ENCODE results near the gene NCOR2.

The NCOR2 gene

DNA sequence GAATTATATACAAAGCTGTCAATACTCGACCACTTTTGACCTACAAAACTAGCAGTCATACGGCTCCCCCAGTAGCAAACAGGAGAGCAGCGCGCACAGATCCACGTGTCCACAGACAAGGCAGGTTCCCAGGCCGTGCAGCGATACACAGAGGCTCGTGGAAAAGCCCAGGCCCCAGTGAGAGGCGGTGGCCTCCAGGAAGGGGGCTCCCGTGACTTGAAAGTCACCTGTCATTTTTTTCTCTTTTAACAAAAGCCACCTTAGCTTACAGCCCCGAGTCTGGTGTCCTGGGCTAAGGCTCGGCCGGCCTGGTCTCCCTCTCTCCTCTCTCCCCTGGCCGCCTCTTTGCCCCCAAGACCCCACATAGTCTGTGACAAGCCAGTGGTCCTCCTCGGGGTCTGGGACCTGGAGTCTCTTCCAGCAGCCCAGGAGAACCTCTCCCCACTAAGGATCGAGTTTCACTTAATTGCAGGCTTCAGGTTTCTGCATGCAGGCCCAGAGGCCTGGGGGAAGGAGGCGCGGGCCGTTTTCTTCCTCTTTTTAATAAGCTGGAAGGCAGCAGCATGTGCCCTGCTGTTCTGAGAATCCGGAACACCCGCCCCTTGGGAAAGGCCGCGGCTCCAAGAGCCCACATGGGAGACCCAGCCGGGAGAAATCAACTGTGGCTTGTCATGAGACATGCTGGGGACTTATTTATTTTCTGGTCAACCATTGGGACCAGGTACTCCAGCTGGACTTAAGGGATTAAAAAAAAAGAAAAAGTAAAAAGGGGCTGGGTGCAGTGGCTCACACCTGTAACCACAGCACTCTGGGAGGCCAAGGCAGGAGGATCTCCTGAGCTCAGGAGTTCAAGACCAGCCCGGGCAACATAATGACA, 15.9 kb downstream of the NCOR2 start:
- Mint-ChIP-seq H3K27ac (peak overlapping the region; percentile 65), H3K4me1 (ENCODE audit: low read depth) (peaks cover 92% of the 10 kb centered on the region), H3K36me3 (ENCODE audit: low read depth) (peaks cover 5% of the 10 kb centered on the region)

DNA sequence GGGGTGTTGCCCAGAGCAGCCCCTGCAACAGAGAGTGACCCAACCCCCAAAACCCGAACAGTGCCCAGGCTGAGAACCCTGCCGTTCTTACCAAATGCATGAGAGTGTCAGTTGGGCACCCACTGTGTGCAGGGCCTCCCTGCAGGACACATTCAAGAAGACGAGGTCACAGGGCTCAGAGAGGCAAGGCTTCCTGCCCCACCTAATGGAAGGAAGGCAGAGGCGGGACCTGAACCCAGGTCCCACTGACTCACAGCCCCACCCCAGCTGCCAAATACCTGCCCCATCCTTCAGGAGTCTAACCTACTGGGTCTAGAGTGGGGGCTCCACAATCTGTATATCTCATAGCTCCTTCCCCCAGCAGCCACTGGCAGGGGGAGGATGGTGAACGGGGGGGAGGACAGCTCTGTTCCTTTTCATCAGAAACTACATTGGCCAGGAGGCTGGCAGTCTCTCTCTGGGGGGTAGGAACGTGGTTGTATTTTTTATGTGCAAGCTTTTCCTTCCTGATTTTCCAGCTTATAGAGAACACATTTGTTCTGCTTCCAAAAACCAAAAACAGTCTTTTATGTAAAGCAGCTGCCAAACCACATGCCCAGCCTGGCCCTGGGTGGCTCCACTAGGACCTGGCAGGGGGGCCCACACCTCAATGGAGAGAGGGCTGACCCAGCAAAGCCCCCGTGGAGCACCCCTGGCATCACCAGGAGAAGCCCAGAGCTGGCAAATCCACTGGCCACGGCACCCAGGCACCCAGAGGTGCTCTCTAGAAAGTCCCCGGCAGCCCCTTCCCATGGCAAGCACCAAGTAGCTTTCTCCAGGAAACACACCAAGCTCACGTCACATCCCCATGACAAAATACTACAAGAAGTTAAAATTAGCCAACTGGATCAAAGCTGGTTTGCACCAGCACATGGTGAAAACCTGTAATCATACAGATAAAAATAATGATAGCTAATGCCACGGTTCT, 17.0 kb downstream of the NCOR2 start:
- no peaks in the 10 kb centered on the region for H3K27me3 Mint-ChIP-seq
- peak overlapping the region; percentile 65 for H3K27ac Mint-ChIP-seq
- H3K36me3 Mint-ChIP-seq (ENCODE audit: low read depth) = peaks cover 5% of the 10 kb centered on the region
- no peaks in the 10 kb centered on the region for H3K9me3 Mint-ChIP-seq
- no peak overlapping the region for H3K4me3 Mint-ChIP-seq
- H3K4me1 Mint-ChIP-seq (ENCODE audit: low read depth) = peaks cover 92% of the 10 kb centered on the region

More for the DNA sequence above, 15.9 kb downstream of the NCOR2 start:
- Mint-ChIP-seq H3K27me3 (no peaks in the 10 kb centered on the region), H3K9me3 (no peaks in the 10 kb centered on the region), H3K4me3 (no peak overlapping the region)

DNA sequence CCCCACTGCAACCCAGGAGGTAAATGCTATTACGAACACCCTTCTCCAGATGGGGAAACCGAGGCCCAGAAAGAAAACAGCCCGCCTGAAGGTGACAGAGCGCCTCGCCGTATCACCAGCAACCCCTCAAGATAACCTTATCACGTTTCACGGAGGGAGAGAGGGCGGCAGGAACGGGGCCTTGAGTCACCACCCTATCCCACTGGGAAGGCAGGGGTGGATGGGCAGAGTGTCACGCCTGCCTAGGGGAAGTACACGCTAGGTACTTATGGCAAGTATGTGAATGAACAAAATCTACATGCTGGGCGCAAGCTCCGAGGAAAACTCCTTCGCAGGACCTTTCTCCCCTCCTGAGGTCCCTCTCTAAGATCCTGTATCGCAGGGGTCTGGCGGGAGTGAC, 17.8 kb downstream of the NCOR2 start:
- no peak overlapping the region for H3K4me3 Mint-ChIP-seq

DNA sequence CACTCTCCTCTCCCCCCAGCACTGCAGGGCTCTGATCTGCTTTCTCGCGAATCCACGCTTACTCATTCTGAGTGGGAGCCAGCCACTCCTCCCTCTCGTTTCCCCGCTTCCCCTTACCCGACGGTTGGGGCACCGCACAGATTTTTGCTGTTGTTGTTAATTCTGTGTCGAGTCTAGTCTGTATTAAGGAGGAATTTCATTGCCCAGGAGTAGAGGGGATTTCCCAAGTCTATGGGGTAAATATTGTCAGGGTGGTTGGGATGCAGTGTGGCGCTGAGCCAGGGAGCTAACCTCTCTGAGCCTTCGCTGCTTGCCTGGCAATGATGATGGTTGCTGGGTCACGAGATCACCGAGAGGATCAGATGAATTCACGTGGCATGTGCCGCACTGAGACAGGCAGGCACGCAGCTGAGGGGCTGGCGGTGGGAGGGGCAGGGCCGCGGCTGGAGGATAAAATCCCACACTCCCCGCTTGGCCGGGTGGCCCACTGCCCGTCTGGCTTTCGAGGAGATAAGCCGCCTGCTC, 18.5 kb downstream of the NCOR2 start:
- peaks cover 5% of the 10 kb centered on the region for H3K36me3 Mint-ChIP-seq (ENCODE audit: low read depth)
- H3K27ac Mint-ChIP-seq = peak overlapping the region; percentile 45
- no peaks in the 10 kb centered on the region for H3K9me3 Mint-ChIP-seq
- H3K4me3 Mint-ChIP-seq = peak overlapping the region; percentile 28
- H3K27me3 Mint-ChIP-seq = no peaks in the 10 kb centered on the region
- peaks cover 92% of the 10 kb centered on the region for H3K4me1 Mint-ChIP-seq (ENCODE audit: low read depth)

More for the DNA sequence above, 17.8 kb downstream of the NCOR2 start:
- Mint-ChIP-seq H3K36me3 (ENCODE audit: low read depth) (peaks cover 5% of the 10 kb centered on the region), H3K27ac (no peak overlapping the region), H3K27me3 (no peaks in the 10 kb centered on the region), H3K4me1 (ENCODE audit: low read depth) (peaks cover 92% of the 10 kb centered on the region), H3K9me3 (no peaks in the 10 kb centered on the region)

DNA sequence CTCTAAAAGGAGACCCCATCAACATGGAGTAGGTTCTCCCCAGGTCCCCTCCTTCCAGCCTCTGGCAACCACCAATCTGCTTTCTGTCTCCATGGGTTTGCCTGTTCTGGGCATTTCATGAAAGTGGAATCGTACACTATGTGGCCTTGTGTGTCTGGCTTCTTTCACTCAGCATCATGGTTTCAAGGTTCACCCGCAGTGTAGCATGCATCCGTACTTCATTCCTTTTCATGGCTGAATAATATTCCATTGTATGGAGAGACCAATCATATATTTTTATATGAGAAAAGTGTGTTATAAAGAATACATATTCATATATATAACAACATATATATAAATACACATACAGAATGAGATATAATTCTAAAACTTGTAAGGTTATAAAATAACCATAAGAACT, 19.8 kb downstream of the NCOR2 start:
- Mint-ChIP-seq H3K27ac (no peak overlapping the region), H3K27me3 (no peaks in the 10 kb centered on the region), H3K4me3 (no peak overlapping the region), H3K36me3 (ENCODE audit: low read depth) (peaks cover 5% of the 10 kb centered on the region), H3K4me1 (ENCODE audit: low read depth) (peaks cover 85% of the 10 kb centered on the region), H3K9me3 (no peaks in the 10 kb centered on the region)

DNA sequence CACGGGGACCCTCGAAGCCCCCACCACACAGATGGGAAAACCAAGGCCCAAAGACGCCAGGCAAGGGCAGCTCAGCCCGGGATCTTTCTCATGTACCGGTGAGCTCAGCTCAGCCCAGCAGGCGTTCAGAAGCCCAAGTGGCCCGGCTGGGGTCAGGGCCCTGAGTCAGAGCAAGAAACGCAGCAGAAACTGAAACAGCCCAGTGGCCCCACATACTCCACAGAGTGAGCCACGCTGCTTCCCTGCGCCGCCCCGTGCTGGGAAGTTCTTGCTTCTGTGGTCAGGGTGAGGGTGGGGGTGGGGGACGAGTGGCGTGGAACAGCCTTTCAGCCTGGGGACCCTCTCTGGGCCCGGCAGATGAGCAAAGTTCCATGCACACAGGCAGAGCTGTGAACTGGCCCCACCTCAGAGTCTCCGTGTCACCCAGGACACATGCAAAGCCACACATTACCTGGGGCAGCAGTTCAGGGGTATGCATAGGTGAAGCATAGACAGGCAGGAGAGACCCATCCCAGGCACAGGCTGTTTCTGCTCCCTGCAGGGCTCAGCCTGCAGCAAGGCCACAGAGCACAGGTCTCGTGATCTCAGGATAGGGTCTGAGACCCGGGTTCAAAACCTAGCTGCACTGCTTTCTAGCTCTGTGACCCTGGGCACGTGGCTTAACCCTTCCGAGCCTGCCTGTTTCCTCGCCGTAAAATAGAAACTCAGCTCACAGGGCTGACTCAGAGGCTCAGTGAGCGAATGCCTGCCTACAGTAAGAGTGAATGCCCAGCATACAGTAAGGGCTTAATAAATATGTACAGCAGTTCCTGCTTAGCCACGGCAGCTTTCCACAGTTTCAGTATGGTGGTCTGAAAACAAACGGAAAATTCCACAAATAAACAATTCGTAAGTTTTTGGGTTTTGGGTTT, 21.6 kb downstream of the NCOR2 start:
- peaks cover 68% of the 10 kb centered on the region for H3K4me1 Mint-ChIP-seq (ENCODE audit: low read depth)
- no peaks in the 10 kb centered on the region for H3K9me3 Mint-ChIP-seq
- H3K36me3 Mint-ChIP-seq (ENCODE audit: low read depth) = peaks cover 5% of the 10 kb centered on the region
- no peak overlapping the region for H3K27ac Mint-ChIP-seq
- H3K27me3 Mint-ChIP-seq = no peaks in the 10 kb centered on the region
- H3K4me3 Mint-ChIP-seq = peak overlapping the region; percentile 10

DNA sequence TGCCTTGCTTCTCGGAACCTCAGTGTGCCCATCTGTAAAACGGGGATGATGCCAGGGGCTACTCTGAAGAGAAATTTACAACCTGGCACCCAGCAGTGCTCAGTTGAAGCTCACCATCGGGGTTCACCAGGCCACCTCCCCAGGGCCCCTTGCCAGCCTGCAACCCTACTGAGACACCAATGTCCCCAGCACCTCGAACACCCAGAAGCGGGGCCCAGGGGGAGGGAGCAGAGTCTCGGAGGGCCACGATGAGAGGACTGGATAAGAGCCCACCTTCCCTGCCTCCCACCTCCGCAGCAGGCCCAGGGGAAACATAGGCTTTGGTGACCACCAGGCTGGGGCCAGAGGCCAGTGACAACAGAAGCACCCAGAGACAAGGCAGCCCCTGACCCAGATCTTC, 22.4 kb downstream of the NCOR2 start:
- peak overlapping the region; percentile 10 for H3K4me3 Mint-ChIP-seq

DNA sequence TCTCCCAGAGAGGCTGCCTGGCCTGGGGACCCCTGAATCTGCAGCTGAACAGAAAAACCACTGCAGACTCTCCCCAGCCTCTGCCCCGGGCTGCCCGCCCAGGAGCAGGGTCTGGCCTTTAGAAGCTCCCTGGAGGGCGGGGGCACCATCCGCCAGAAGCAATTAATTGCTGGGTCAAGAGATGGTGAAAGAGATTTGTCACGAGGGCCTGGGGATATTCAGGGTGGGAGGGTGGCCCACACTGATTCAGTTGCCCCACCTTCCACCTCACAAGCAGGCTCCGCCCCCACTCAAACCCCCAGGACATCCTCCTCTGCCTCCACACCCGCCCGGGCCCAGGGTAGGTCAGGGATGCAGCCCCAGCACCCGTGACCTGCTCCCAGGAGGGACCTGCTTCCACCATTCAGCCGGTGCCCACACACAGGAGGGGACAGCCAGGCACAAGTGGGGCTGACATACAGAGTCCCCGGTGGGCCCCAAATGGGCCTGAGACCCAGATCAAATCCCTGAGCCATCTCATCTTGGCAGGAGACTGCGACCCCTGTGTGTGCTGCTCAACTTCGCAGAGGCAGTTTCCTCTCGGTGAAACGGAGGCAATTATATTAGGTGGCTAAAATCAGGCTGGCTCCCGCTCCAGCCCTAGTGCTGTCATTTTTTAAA, 23.0 kb downstream of the NCOR2 start:
- no peaks in the 10 kb centered on the region for H3K9me3 Mint-ChIP-seq
- H3K27me3 Mint-ChIP-seq = no peaks in the 10 kb centered on the region
- peaks cover 62% of the 10 kb centered on the region for H3K4me1 Mint-ChIP-seq (ENCODE audit: low read depth)
- no peak overlapping the region for H3K4me3 Mint-ChIP-seq
- no peak overlapping the region for H3K27ac Mint-ChIP-seq
- H3K36me3 Mint-ChIP-seq (ENCODE audit: low read depth) = peaks cover 5% of the 10 kb centered on the region

More for the DNA sequence above, 22.4 kb downstream of the NCOR2 start:
- no peaks in the 10 kb centered on the region for H3K9me3 Mint-ChIP-seq
- peaks cover 62% of the 10 kb centered on the region for H3K4me1 Mint-ChIP-seq (ENCODE audit: low read depth)
- no peak overlapping the region for H3K27ac Mint-ChIP-seq
- no peaks in the 10 kb centered on the region for H3K27me3 Mint-ChIP-seq
- H3K36me3 Mint-ChIP-seq (ENCODE audit: low read depth) = peaks cover 5% of the 10 kb centered on the region

DNA sequence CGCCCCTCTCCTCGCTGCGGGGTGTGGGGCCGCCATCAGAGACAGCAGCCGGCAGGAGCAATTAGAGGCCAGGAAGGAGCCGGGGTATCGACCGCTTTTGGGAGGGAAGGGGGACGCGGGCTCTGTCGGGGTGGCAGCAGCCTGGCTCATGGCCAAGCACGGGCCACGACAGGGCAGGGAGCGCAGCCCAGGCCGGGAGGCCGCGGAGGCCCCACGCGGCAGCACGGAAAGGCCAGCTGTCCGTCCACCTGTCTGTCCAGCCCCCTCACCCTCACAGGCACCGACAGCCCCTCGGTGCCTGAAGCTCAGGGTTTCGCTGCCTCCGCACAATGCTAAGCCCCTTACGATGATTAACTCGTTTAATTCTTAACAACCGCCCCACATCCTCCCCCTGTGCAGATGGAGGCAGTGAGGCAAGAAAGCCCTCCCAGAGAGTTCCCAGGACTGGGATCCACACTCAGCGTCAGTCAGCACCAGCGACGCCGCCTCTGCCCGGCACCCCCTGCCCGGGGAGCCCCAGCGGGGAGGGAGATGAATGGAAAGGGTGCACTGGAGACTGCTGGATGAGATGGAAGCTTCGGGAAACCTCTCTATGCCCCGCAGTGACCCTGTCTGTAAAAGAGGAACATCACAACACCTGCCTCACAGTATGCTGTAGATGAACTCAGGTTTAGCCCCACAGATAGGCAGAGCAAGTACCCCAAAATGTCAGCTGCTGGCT, 23.7 kb downstream of the NCOR2 start:
- H3K36me3 Mint-ChIP-seq (ENCODE audit: low read depth) = peaks cover 3% of the 10 kb centered on the region
- no peaks in the 10 kb centered on the region for H3K27me3 Mint-ChIP-seq
- no peak overlapping the region for H3K27ac Mint-ChIP-seq
- H3K9me3 Mint-ChIP-seq = no peaks in the 10 kb centered on the region
- peaks cover 60% of the 10 kb centered on the region for H3K4me1 Mint-ChIP-seq (ENCODE audit: low read depth)
- H3K4me3 Mint-ChIP-seq = no peak overlapping the region

DNA sequence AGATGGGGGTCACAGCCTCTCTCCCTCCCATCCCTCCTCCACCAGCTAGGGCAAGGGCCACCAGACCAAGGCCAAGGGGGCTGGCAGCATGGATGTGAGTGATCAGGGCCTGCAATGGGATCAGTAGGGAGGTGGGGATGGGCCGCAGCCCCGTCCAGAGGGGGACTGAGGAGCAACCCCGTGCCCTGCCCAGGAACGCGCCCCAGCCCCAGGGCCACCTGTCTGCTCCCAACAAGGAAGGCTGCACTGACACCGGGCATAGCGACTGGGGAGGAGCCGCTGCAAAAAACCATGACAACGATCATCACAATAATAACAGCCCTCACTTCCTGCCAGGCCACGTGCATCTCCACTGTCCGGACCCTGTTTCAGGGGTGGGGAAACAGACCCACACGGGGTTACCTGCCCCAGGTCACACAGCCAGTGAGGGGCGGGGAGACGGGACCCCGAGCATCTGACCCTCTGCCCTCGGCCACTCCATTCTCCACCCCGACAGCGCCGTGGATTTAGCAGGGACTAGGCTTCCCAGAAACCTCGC, 24.3 kb downstream of the NCOR2 start:
- H3K9me3 Mint-ChIP-seq = no peaks in the 10 kb centered on the region
- H3K4me1 Mint-ChIP-seq (ENCODE audit: low read depth) = peaks cover 62% of the 10 kb centered on the region
- H3K27me3 Mint-ChIP-seq = no peaks in the 10 kb centered on the region
- no peaks in the 10 kb centered on the region for H3K36me3 Mint-ChIP-seq (ENCODE audit: low read depth)
- H3K27ac Mint-ChIP-seq = no peak overlapping the region
- no peak overlapping the region for H3K4me3 Mint-ChIP-seq

DNA sequence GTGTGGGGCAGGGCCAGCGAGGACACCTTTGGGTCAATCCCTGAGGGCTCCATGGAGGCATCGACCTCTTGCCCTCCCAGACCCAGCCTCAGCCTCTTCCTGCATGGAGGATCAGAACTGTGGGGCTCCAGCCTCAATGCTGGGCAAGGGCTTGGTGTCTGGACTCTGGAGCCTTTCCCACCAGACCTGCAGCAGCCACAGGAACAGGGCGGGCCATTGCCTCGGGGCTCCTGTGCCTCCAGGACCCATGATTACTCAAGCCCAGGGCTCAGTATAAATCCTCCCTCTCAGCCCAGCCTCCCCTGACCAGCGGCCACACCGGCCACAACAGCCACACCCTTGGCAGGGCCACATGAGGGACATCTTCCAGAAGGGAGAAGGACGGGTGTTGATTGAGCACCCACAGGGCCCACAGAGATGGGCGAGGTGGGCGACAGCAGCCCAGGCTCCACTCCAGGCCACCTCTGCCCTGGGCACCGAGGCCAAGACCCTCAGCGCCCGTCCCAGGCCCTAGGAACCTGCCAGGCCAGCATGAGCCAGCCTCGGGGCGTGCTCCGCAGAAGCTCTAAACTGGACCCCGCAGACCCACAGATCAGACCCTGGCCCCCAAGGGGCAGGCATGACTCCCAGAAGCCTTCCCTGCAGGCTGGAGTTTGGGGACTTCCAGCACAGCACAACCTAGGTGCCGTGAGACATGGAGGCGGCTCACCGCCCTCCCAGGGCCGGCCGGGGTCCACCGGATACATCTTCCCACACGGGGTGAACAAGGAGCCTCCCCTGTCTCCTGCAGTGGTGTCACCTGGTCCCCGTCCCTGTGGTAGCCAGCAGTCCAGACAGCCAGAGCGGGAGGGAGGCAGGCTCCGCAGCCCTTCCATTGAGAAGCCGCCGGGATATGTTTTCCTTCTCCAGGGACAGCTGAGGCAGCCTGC, 25.1 kb downstream of the NCOR2 start:
- Mint-ChIP-seq H3K4me1 (ENCODE audit: low read depth) (peaks cover 59% of the 10 kb centered on the region), H3K9me3 (no peaks in the 10 kb centered on the region), H3K27me3 (no peaks in the 10 kb centered on the region), H3K36me3 (ENCODE audit: low read depth) (no peaks in the 10 kb centered on the region), H3K4me3 (no peak overlapping the region), H3K27ac (no peak overlapping the region)

DNA sequence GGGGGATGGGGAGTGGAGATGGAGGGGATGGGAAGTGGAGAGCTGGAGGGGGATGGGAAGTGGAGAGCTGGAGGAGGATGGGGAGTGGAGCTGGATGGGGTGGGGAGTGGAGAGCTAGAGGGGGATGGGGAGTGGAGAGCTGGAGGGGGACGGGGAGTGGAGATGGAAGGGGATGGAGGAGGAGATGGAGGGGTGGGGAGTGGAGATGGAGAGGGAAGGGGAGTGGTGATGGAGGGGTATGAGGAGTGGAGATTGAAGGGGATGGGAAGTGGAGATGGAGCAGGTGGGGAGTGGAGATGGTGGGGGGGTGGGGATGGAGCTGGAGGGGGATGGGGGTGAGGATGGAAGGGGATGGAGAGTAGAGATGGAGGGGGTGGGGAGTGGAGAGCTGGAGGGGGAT, 26.1 kb downstream of the NCOR2 start:
- Mint-ChIP-seq H3K36me3 (ENCODE audit: low read depth) (no peaks in the 10 kb centered on the region), H3K4me1 (ENCODE audit: low read depth) (peaks cover 49% of the 10 kb centered on the region), H3K9me3 (no peaks in the 10 kb centered on the region), H3K4me3 (no peak overlapping the region), H3K27me3 (no peaks in the 10 kb centered on the region), H3K27ac (no peak overlapping the region)

All from stimulated activated naive CD8-positive, alpha-beta T cell treated with anti-CD3 and anti-CD28 coated beads, Interleukin-15, Interleukin-2, amounts not matched to agents 100 ng/mL and 50 ng/mL, for 24 hours (primary cell).